Breast epithelium (tissue), 4 donors: ENCODE results near the gene PDCD7. TPM values are rescaled to one million over a fixed set of nuclear protein-coding genes. Genes with fewer than 3 reads are reported as not detected.
"Not testable (repeated sequence)": the region's sequence is repeated elsewhere in the genome, so short reads cannot be mapped to it uniquely, and the experiment has no call there.

Experiments used
- DNase-seq, 2 donors: peaks; one replicate each; pipeline ENCODE4 v3.0.0-alpha.2; 2019; ENCODE audit warnings: low spot score in 2 of 2
- H3K27ac ChIP-seq, 2 donors: fragments of 200-600 bp; sonication (generic) in 1 of 2; one replicate each; pipeline ENCODE4 v1.5.1; 2016 to 2019; ENCODE audit warnings: mild to moderate bottlenecking in 1 of 2
- H3K27me3 ChIP-seq, 2 donors: fragments of 200-600 bp; sonication (generic) in 1 of 2; one replicate each; pipeline versions ENCODE4 v1.5.1 to v1.6.0; 2017 to 2019; ENCODE audit warnings: control low read depth in 1 of 2, mild to moderate bottlenecking in 1 of 2
- H3K36me3 ChIP-seq: fragments of 200-600 bp; one replicate; pipeline ENCODE4 v1.5.1; 2019
- H3K4me1 ChIP-seq, 2 donors: fragments of 200-600 bp; sonication (generic); one replicate each; pipeline ENCODE4 v1.5.1; 2016 to 2019; ENCODE audit warnings: control low read depth in 1 of 2
- H3K4me3 ChIP-seq, 3 donors: fragments of 200-600 bp; sonication (generic); 1 replicate in 2 of 3; 2 replicates in 1 of 3; pipeline ENCODE4 v1.5.1; 2016 to 2019; ENCODE audit warnings: mild to moderate bottlenecking in 3 of 3, moderate library complexity in 2 of 3
- H3K9me3 ChIP-seq, 2 donors: fragments of 200-600 bp; sonication (generic) in 1 of 2; one replicate each; pipeline ENCODE4 v1.5.1; 2016 to 2019; ENCODE audit warnings: control low read depth in 1 of 2
- CTCF ChIP-seq, 3 donors: fragments of 450-650 bp; IDR thresholded peaks; one replicate each; pipeline ENCODE4 v1.5.1; 2016 to 2017; ENCODE audit warnings: antibody characterized with exemption in 3 of 3, mild to moderate bottlenecking in 3 of 3, moderate library complexity in 3 of 3
- POLR2A ChIP-seq: fragments of 450-650 bp; IDR thresholded peaks from one replicate; pipeline ENCODE4 v1.6.1; 2016; ENCODE audit warnings: antibody characterized with exemption, mild to moderate bottlenecking, moderate library complexity
- POLR2AphosphoS5 ChIP-seq, 3 donors: sonication (generic); formaldehyde crosslinking; IDR thresholded peaks; one replicate each; pipeline ENCODE4 v1.6.1; 2017; ENCODE audit warnings: antibody characterized with exemption in 3 of 3
- intact Hi-C: fragments of 100-400 bp; cut with DNase I; formaldehyde crosslinking; loops from one replicate; pipeline ENCODE4 v1.15.1; 2023; ENCODE audit warnings: low total_unique reads
- total RNA-seq, 3 donors: library from RNA; depleted of rRNA; stranded (reverse); fragments of >200 nt; gene quantifications; one replicate each; pipeline ENCODE4 v1.1.0, GENCODE V29; 2016

Gene PDCD7
- total RNA-seq, 3 donors from 2014 or later, result 21.6 to 26.7 (median 24.4) TPM

- Histone ChIP-seq H3K27me3 (peaks cover 0 to 11% of the 10 kb centered on the region in 2 donors), H3K4me3 (peak overlapping the region in 1 of 3 donors; percentile 30)
Observed at GRCh38 chr15:65077981-65078352, 55.6 kb downstream of the PDCD7 start.

GRCh38 chr15:65077291-65077980 is 56.2 kb downstream of the PDCD7 start:
- no peak for DNase-seq
- Histone ChIP-seq H3K27me3 (peaks cover 0 to 11% of the 10 kb centered on the region in 2 donors), H3K27ac (no peak overlapping the region), H3K36me3 (no peaks in the 10 kb centered on the region), H3K4me3 (peak overlapping the region in 1 of 3 donors; percentile 30), H3K9me3 (no peaks in the 10 kb centered on the region), H3K4me1 (no peaks in the 10 kb centered on the region)
- intact Hi-C loops, result no loop called here
- TF ChIP-seq POLR2A (no peak), CTCF (IDR thresholded peaks at IDR 0.05) (no peak), POLR2AphosphoS5 (IDR thresholded peaks at IDR 0.05) (no peak)

More at GRCh38 chr15:65077981-65078352, 55.6 kb downstream of the PDCD7 start:
- Histone ChIP-seq H3K36me3 (no peaks in the 10 kb centered on the region), H3K27ac (no peak overlapping the region), H3K4me1 (no peaks in the 10 kb centered on the region), H3K9me3 (no peaks in the 10 kb centered on the region)
- DNase-seq, result peak in 1 of 2 donors; percentile 63
- no peak for TF ChIP-seq CTCF (IDR thresholded peaks at IDR 0.05)
- no peak for TF ChIP-seq POLR2AphosphoS5 (IDR thresholded peaks at IDR 0.05)
- TF ChIP-seq POLR2A, result no peak
- intact Hi-C loops, result no loop called here

GRCh38 chr15:65076486-65077290 is 56.9 kb downstream of the PDCD7 start, which contains the start of gene KBTBD13:
TSS of gene KBTBD13 (plus strand) at chr15:65076746. CDS start at chr15:65076816, 70 bp downstream.
- no peak for DNase-seq
- peaks cover 0 to 11% of the 10 kb centered on the region in 2 donors for H3K27me3 ChIP-seq
- H3K4me1 ChIP-seq, result no peaks in the 10 kb centered on the region
- TF ChIP-seq POLR2AphosphoS5 (IDR thresholded peaks at IDR 0.05), result no peak
- TF ChIP-seq POLR2A, result no peak
- TF ChIP-seq CTCF (IDR thresholded peaks at IDR 0.05), result no peak
- no peaks in the 10 kb centered on the region for H3K9me3 ChIP-seq
- peak within 1 kb of the TSS in 1 of 3 donors; percentile 30 for H3K4me3 ChIP-seq
- no peak within 1 kb of the TSS for H3K27ac ChIP-seq
- intact Hi-C loops, result no loop called here
- H3K36me3 ChIP-seq, result no peaks in the 10 kb centered on the region

- H3K27ac ChIP-seq, H3K9me3 ChIP-seq, H3K36me3 ChIP-seq, H3K4me3 ChIP-seq, H3K4me1 ChIP-seq, DNase-seq, intact Hi-C loops: not testable (repeated sequence)
- H3K27me3 ChIP-seq, result peaks cover 0 to 11% of the 10 kb centered on the region in 2 donors
Observed at GRCh38 chr15:65075607-65076395, 57.8 kb downstream of the PDCD7 start.

- H3K4me1 ChIP-seq, intact Hi-C loops, H3K4me3 ChIP-seq, H3K36me3 ChIP-seq, H3K27ac ChIP-seq, H3K9me3 ChIP-seq, DNase-seq: not testable (repeated sequence)
- H3K27me3 ChIP-seq, result peaks cover 0 to 11% of the 10 kb centered on the region in 2 donors
Observed at GRCh38 chr15:65074946-65075345, 58.7 kb downstream of the PDCD7 start.
